HG03469 (cell line): ENCODE results near the gene TXNIP.

Source experiments
- ATAC-seq: cut with Tn5 transposase; IDR thresholded peaks from one replicate; pipeline ENCODE4 v1.9.1; 2021; ENCODE audit warnings: mild to moderate bottlenecking, moderate library complexity, moderate number of reproducible peaks; ENCODE audit not compliant: unreplicated experiment

TXNIP gene

GRCh38 chr1:145946477-145946986 lies 49.8 kb downstream of the TXNIP start:
- ATAC-seq: no peak

GRCh38 chr1:145944532-145944931 lies 51.8 kb downstream of the TXNIP start:
- ATAC-seq: no peak

- ATAC-seq: no peak
These were observed 53.5 kb downstream of the TXNIP start for GRCh38 chr1:145942871-145943270.
